ENCODE measurements around the gene ACAP3.

GRCh38 chr1:1272341-1273208 lies 35.2 kb downstream of the ACAP3 start:
- TF ChIP-seq ZC3H10 (CRISPR knock-in tag; IDR thresholded peaks at IDR 0.05) (no peak), PATZ1 (CRISPR knock-in tag; IDR thresholded peaks at IDR 0.05; ENCODE audit: borderline replicate concordance) (no peak), TCF4 (CRISPR knock-in tag; IDR thresholded peaks at IDR 0.05; ENCODE audit: borderline replicate concordance) (no peak), CSRNP3 (CRISPR knock-in tag; IDR thresholded peaks at IDR 0.05) (no peak), ZNF70 (CRISPR knock-in tag; IDR thresholded peaks at IDR 0.05) (no peak)
- TF ChIP-seq, protein P1, sequence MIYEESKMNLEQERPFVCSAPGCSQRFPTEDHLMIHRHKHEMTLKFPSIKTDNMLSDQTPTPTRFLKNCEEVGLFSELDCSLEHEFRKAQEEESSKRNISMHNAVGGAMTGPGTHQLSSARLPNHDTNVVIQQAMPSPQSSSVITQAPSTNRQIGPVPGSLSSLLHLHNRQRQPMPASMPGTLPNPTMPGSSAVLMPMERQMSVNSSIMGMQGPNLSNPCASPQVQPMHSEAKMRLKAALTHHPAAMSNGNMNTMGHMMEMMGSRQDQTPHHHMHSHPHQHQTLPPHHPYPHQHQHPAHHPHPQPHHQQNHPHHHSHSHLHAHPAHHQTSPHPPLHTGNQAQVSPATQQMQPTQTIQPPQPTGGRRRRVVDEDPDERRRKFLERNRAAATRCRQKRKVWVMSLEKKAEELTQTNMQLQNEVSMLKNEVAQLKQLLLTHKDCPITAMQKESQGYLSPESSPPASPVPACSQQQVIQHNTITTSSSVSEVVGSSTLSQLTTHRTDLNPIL (CRISPR knock-in tag; IDR thresholded peaks at IDR 0.05; ENCODE audit: low read depth): no peak
- TF ChIP-seq, protein P2, sequence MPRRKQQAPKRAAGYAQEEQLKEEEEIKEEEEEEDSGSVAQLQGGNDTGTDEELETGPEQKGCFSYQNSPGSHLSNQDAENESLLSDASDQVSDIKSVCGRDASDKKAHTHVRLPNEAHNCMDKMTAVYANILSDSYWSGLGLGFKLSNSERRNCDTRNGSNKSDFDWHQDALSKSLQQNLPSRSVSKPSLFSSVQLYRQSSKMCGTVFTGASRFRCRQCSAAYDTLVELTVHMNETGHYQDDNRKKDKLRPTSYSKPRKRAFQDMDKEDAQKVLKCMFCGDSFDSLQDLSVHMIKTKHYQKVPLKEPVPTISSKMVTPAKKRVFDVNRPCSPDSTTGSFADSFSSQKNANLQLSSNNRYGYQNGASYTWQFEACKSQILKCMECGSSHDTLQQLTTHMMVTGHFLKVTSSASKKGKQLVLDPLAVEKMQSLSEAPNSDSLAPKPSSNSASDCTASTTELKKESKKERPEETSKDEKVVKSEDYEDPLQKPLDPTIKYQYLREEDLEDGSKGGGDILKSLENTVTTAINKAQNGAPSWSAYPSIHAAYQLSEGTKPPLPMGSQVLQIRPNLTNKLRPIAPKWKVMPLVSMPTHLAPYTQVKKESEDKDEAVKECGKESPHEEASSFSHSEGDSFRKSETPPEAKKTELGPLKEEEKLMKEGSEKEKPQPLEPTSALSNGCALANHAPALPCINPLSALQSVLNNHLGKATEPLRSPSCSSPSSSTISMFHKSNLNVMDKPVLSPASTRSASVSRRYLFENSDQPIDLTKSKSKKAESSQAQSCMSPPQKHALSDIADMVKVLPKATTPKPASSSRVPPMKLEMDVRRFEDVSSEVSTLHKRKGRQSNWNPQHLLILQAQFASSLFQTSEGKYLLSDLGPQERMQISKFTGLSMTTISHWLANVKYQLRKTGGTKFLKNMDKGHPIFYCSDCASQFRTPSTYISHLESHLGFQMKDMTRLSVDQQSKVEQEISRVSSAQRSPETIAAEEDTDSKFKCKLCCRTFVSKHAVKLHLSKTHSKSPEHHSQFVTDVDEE (CRISPR knock-in tag; IDR thresholded peaks at IDR 0.05): no peak
